ENCODE results near the gene COL4A5. TPM values are rescaled to one million over a fixed set of nuclear protein-coding genes. Genes with fewer than 3 reads are reported as not detected.

Gene COL4A5
- total RNA-seq, 1 donor from 2014 or later = 111 TPM

GRCh38 chrX:108712886-108713285 lies 273.2 kb downstream of the COL4A5 start:
- DNase-seq (ENCODE audit: low read depth, low spot score) = no peak
- no peak overlapping the region for H3K27ac Mint-ChIP-seq (ENCODE audit: unreplicated experiment)
- H3K36me3 Mint-ChIP-seq (ENCODE audit: low read depth) = peaks cover 3% of the 10 kb centered on the region
- H3K4me3 Mint-ChIP-seq = no peak overlapping the region
- no peaks in the 10 kb centered on the region for H3K27me3 Mint-ChIP-seq (ENCODE audit: low read depth)
- peaks cover 13% of the 10 kb centered on the region for H3K9me3 Mint-ChIP-seq
- H3K4me1 Mint-ChIP-seq = no peaks in the 10 kb centered on the region
- TF ChIP-seq CTCF (conservative IDR thresholded peaks at IDR 0.05) = no peak

- Mint-ChIP-seq H3K4me1 (peaks cover 12% of the 10 kb centered on the region), H3K27ac (ENCODE audit: unreplicated experiment) (no peak overlapping the region), H3K27me3 (ENCODE audit: low read depth) (peaks cover 15% of the 10 kb centered on the region), H3K36me3 (ENCODE audit: low read depth) (no peaks in the 10 kb centered on the region), H3K4me3 (no peak overlapping the region), H3K9me3 (no peaks in the 10 kb centered on the region)
- no peak for TF ChIP-seq CTCF (conservative IDR thresholded peaks at IDR 0.05)
- no peak for DNase-seq (ENCODE audit: low read depth, low spot score)
Measured at GRCh38 chrX:108722561-108722960, 282.9 kb downstream of the COL4A5 start.

- peaks cover 54% of the 10 kb centered on the region for H3K27me3 Mint-ChIP-seq (ENCODE audit: low read depth)
- H3K4me1 Mint-ChIP-seq = peaks cover 12% of the 10 kb centered on the region
- H3K9me3 Mint-ChIP-seq = no peaks in the 10 kb centered on the region
Measured at GRCh38 chrX:108726748-108727147, 287.1 kb downstream of the COL4A5 start.

GRCh38 chrX:108731153-108731552 lies 291.5 kb downstream of the COL4A5 start:
- Mint-ChIP-seq H3K9me3 (no peaks in the 10 kb centered on the region), H3K4me3 (no peak overlapping the region)

More at GRCh38 chrX:108726748-108727147, 287.1 kb downstream of the COL4A5 start:
- Mint-ChIP-seq H3K27ac (ENCODE audit: unreplicated experiment) (no peak overlapping the region), H3K4me3 (no peak overlapping the region), H3K36me3 (ENCODE audit: low read depth) (no peaks in the 10 kb centered on the region)
- TF ChIP-seq CTCF (conservative IDR thresholded peaks at IDR 0.05) = no peak
- DNase-seq (ENCODE audit: low read depth, low spot score) = no peak

GRCh38 chrX:108732630-108733321 lies 293.1 kb downstream of the COL4A5 start:
- Mint-ChIP-seq H3K27me3 (ENCODE audit: low read depth) (peaks cover 96% of the 10 kb centered on the region), H3K9me3 (no peaks in the 10 kb centered on the region), H3K4me1 (peaks cover 18% of the 10 kb centered on the region), H3K36me3 (ENCODE audit: low read depth) (peaks cover 2% of the 10 kb centered on the region), H3K4me3 (peak overlapping the region; percentile 80), H3K27ac (ENCODE audit: unreplicated experiment) (no peak overlapping the region)
- DNase-seq (ENCODE audit: low read depth, low spot score) = peak; percentile 26
- no peak for TF ChIP-seq CTCF (conservative IDR thresholded peaks at IDR 0.05)

More at GRCh38 chrX:108731153-108731552, 291.5 kb downstream of the COL4A5 start:
- TF ChIP-seq CTCF (conservative IDR thresholded peaks at IDR 0.05) = no peak
- no peak overlapping the region for H3K27ac Mint-ChIP-seq (ENCODE audit: unreplicated experiment)
- no peak for DNase-seq (ENCODE audit: low read depth, low spot score)
- peaks cover 16% of the 10 kb centered on the region for H3K4me1 Mint-ChIP-seq
- H3K27me3 Mint-ChIP-seq (ENCODE audit: low read depth) = peaks cover 91% of the 10 kb centered on the region
- H3K36me3 Mint-ChIP-seq (ENCODE audit: low read depth) = peaks cover 2% of the 10 kb centered on the region

Data from neural crest cell (in vitro differentiated cells).